GM11168 (cell line): ENCODE results near the gene SHE.

Experiments used
- in situ Hi-C: fragments of 300-500 bp; cut with MboI; formaldehyde crosslinking; loops from one replicate; pipeline ENCODE4 v1.12.0; 2022; ENCODE audit warnings: low sequenced_read_pairs; ENCODE audit not compliant: unreplicated experiment

The SHE gene

GRCh38 chr1:154483941-154484803 lies 18.0 kb downstream of the SHE start:
- in situ Hi-C loops: no loop called here

GRCh38 chr1:154481053-154481452 lies 21.2 kb downstream of the SHE start:
- in situ Hi-C loops: no loop called here

- in situ Hi-C loops: no loop called here
Observed at GRCh38 chr1:154479764-154480421, 22.3 kb downstream of the SHE start.

GRCh38 chr1:154478639-154479038 lies 23.6 kb downstream of the SHE start:
- in situ Hi-C loops: no loop called here

GRCh38 chr1:154478013-154478412 lies 24.2 kb downstream of the SHE start:
- in situ Hi-C loops: no loop called here

GRCh38 chr1:154476791-154477190 lies 25.4 kb downstream of the SHE start:
- in situ Hi-C loops: no loop called here

- in situ Hi-C loops: no loop called here
Observed at GRCh38 chr1:154474802-154475201, 27.4 kb downstream of the SHE start.

- in situ Hi-C loops: no loop called here
Observed at GRCh38 chr1:154471304-154471703, 30.9 kb downstream of the SHE start.

GRCh38 chr1:154469844-154470560 lies 32.2 kb downstream of the SHE start:
- in situ Hi-C loops: no loop called here

GRCh38 chr1:154468535-154469250 lies 33.5 kb downstream of the SHE start:
- in situ Hi-C loops: no loop called here

GRCh38 chr1:154467434-154468102 lies 34.6 kb downstream of the SHE start:
- in situ Hi-C loops: no loop called here

GRCh38 chr1:154466921-154467417 lies 35.2 kb downstream of the SHE start:
- in situ Hi-C loops: no loop called here

GRCh38 chr1:154466206-154466605 lies 36.0 kb downstream of the SHE start:
- in situ Hi-C loops: no loop called here

- in situ Hi-C loops: no loop called here
Observed at GRCh38 chr1:154465621-154466195, 36.5 kb downstream of the SHE start.

GRCh38 chr1:154463512-154463990 lies 38.7 kb downstream of the SHE start:
- in situ Hi-C loops: no loop called here

GRCh38 chr1:154460695-154461260 lies 41.4 kb downstream of the SHE start:
- in situ Hi-C loops: no loop called here

- in situ Hi-C loops: no loop called here
Observed at GRCh38 chr1:154459080-154459479, 43.1 kb downstream of the SHE start.

GRCh38 chr1:154456631-154457030 lies 45.6 kb downstream of the SHE start:
- in situ Hi-C loops: no loop called here
